H1 (cell line): ENCODE data around the gene ANXA8. TPM values are rescaled to one million over a fixed set of nuclear protein-coding genes. Genes with fewer than 3 reads are reported as not detected.

Source experiments
- CTCF ChIA-PET: fragments of 300-600 bp; sonication (Branson Sonifier 250); formaldehyde crosslinking; loops from one replicate; lab custom pipeline; 2021; ENCODE audit not compliant: partially characterized antibody; lab: Charles Lee
- POLR2A ChIA-PET: fragments of 300-600 bp; sonication (Branson Sonifier 250); formaldehyde crosslinking; loops from one replicate; lab custom pipeline; 2021; ENCODE audit warnings: inconsistent platforms; ENCODE audit not compliant: partially characterized antibody; lab: Charles Lee
- DNase-seq, 2 experiments: peaks; one replicate each; pipeline versions ENCODE4 v3.0.0 to v3.0.0-alpha.2; 2010 to 2022; ENCODE audit warnings: low spot score in 2 of 2, low read depth in 1 of 2, mixed read lengths in 1 of 2
- FAIRE-seq: peaks from 2 replicates; lab custom pipeline; 2011; peaks lifted over from hg19 to GRCh38; lab: Jason Lieb, UNC
- H2AFZ ChIP-seq: 2 replicates; pipeline ENCODE4 v1.8.1; 2012; ENCODE audit warnings: low read length, inconsistent platforms
- H2AK5ac ChIP-seq: 2 replicates; pipeline ENCODE4 v1.6.1; 2013; ENCODE audit warnings: low read depth, low read length
- H2BK120ac ChIP-seq: replicated peaks from 2 replicates; pipeline ENCODE3; 2013; ENCODE audit warnings: low read depth, low read length, inconsistent platforms
- H2BK12ac ChIP-seq: 2 replicates; pipeline ENCODE4 v1.6.1; 2013; ENCODE audit warnings: low read depth, low read length
- H2BK15ac ChIP-seq: 2 replicates; pipeline ENCODE4 v1.6.1; 2013; ENCODE audit warnings: low read length
- H2BK20ac ChIP-seq: 2 replicates; pipeline ENCODE4 v1.6.1; 2013; ENCODE audit warnings: low read length
- H2BK5ac ChIP-seq: 2 replicates; pipeline ENCODE4 v1.6.1; 2013; ENCODE audit warnings: low read depth, low read length
- H3K14ac ChIP-seq: 2 replicates; pipeline ENCODE4 v1.6.1; 2013; ENCODE audit warnings: inconsistent platforms; ENCODE audit not compliant: insufficient read length
- H3K18ac ChIP-seq: 2 replicates; pipeline ENCODE4 v1.6.1; 2013; ENCODE audit warnings: low read length; ENCODE audit errors: extremely low read depth
- H3K23ac ChIP-seq: 2 replicates; pipeline ENCODE4 v1.6.1; 2013; ENCODE audit warnings: inconsistent platforms; ENCODE audit not compliant: insufficient read length
- H3K23me2 ChIP-seq: 2 replicates; pipeline ENCODE4 v1.6.1; 2013; ENCODE audit warnings: low read depth, low read length
- H3K27ac ChIP-seq: 2 replicates; pipeline ENCODE4 v1.6.1; 2011; ENCODE audit warnings: low read depth, low read length, inconsistent platforms
- H3K27me3 ChIP-seq, 4 experiments: replicated peaks in 1 of 4; 1 replicate in 1 of 4; 2 replicates in 3 of 4; pipeline versions ENCODE4 v1.6.1 to v1.8.1; 2011 to 2013; ENCODE audit warnings: low read length in 3 of 4, mild to moderate bottlenecking in 3 of 4, inconsistent platforms in 2 of 4, mixed read lengths in 2 of 4, moderate library complexity in 1 of 4; ENCODE audit not compliant: control insufficient read depth in 3 of 4, insufficient read depth in 3 of 4; ENCODE audit errors: extremely low read depth in 1 of 4
- H3K36me3 ChIP-seq, 4 experiments: 2 replicates each; pipeline versions ENCODE4 v1.6.1 to v1.8.1; 2011 to 2013; ENCODE audit warnings: mild to moderate bottlenecking in 4 of 4, low read length in 3 of 4, moderate library complexity in 2 of 4, control low read depth in 1 of 4, inconsistent platforms in 1 of 4; ENCODE audit not compliant: insufficient read depth in 4 of 4, control insufficient read depth in 2 of 4
- H3K4ac ChIP-seq: replicated peaks from 2 replicates; pipeline ENCODE3; 2013; ENCODE audit warnings: low read length, low read depth, mixed read lengths, inconsistent platforms; ENCODE audit not compliant: insufficient read length
- H3K4me1 ChIP-seq, 4 experiments: replicated peaks in 1 of 4; 1 replicate in 1 of 4; 2 replicates in 3 of 4; pipeline versions ENCODE4 v1.6.1 to v1.8.1; 2011 to 2013; ENCODE audit warnings: low read length in 3 of 4, inconsistent platforms in 2 of 4, mixed read lengths in 1 of 4; ENCODE audit not compliant: insufficient read depth in 4 of 4, control insufficient read depth in 3 of 4
- H3K4me2 ChIP-seq, 2 experiments: 2 replicates each; pipeline versions ENCODE4 v1.6.1 to v1.8.1; 2011 to 2013; ENCODE audit warnings: low read depth in 2 of 2, low read length in 2 of 2, control low read depth in 1 of 2, inconsistent platforms in 1 of 2, mild to moderate bottlenecking in 1 of 2; ENCODE audit not compliant: insufficient read depth in 1 of 2
- H3K4me3 ChIP-seq, 4 experiments: fragments of 200-600, 300-600 bp in 1 of 4; sonication (generic), shearing (Covaris generic), sonication (Bioruptor Twin) in 1 of 4; 2 replicates each; pipeline versions ENCODE4 v1.5.1 to v1.8.1; 2011 to 2016; ENCODE audit warnings: low read length in 4 of 4, low read depth in 3 of 4, control low read depth in 2 of 4, inconsistent platforms in 2 of 4, mild to moderate bottlenecking in 2 of 4, mixed read lengths in 1 of 4, moderate library complexity in 1 of 4; ENCODE audit not compliant: insufficient read depth in 2 of 4; ENCODE audit errors: extremely low read depth in 1 of 4
- H3K56ac ChIP-seq: replicated peaks from 2 replicates; pipeline ENCODE3; 2013; ENCODE audit warnings: low read depth, mild to moderate bottlenecking, mixed read lengths, low read length, inconsistent platforms; ENCODE audit not compliant: insufficient read length
- H3K79me1 ChIP-seq: 2 replicates; pipeline ENCODE4 v1.6.1; 2013; ENCODE audit warnings: low read depth, low read length, control low read depth
- H3K79me2 ChIP-seq, 2 experiments: 2 replicates each; pipeline versions ENCODE4 v1.6.1 to v1.8.1; 2012 to 2013; ENCODE audit warnings: low read length in 2 of 2, mild to moderate bottlenecking in 2 of 2, inconsistent platforms in 1 of 2; ENCODE audit not compliant: insufficient read depth in 2 of 2, control insufficient read depth in 1 of 2
- H3K9ac ChIP-seq, 4 experiments: replicated peaks in 1 of 4; 1 replicate in 1 of 4; 2 replicates in 3 of 4; pipeline versions ENCODE4 v1.6.1 to v1.8.1; 2011 to 2013; ENCODE audit warnings: low read depth in 3 of 4, low read length in 3 of 4, control low read depth in 2 of 4, mild to moderate bottlenecking in 2 of 4, moderate library complexity in 2 of 4, inconsistent platforms in 1 of 4; ENCODE audit errors: extremely low read depth in 1 of 4
- H3K9me3 ChIP-seq, 2 experiments: 2 replicates each; pipeline versions ENCODE4 v1.6.1 to v1.8.1; 2012 to 2013; ENCODE audit warnings: mild to moderate bottlenecking in 2 of 2, moderate library complexity in 2 of 2, control low read depth in 1 of 2, inconsistent platforms in 1 of 2, low read depth in 1 of 2, low read length in 1 of 2, mixed read lengths in 1 of 2; ENCODE audit not compliant: insufficient read depth in 2 of 2
- H4K20me1 ChIP-seq, 2 experiments: replicated peaks in 1 of 2; 2 replicates each; pipeline versions ENCODE3 to v1.8.1; 2011 to 2013; ENCODE audit warnings: inconsistent platforms in 2 of 2, low read length in 2 of 2, mild to moderate bottlenecking in 1 of 2; ENCODE audit not compliant: insufficient read depth in 2 of 2, control insufficient read depth in 1 of 2
- H4K5ac ChIP-seq: 2 replicates; pipeline ENCODE4 v1.6.1; 2013; ENCODE audit warnings: low read length, low read depth, mixed read lengths, inconsistent platforms; ENCODE audit not compliant: insufficient read length
- H4K8ac ChIP-seq: 2 replicates; pipeline ENCODE4 v1.8.0; 2013; ENCODE audit warnings: mild to moderate bottlenecking, moderate library complexity, low read length, inconsistent platforms; ENCODE audit not compliant: insufficient read depth; ENCODE audit errors: extremely low read depth
- H4K91ac ChIP-seq: replicated peaks from 2 replicates; pipeline ENCODE3; 2013; ENCODE audit warnings: low read length, mixed read lengths, inconsistent platforms; ENCODE audit not compliant: insufficient read length
- CBX8 ChIP-seq: fragments of 300-800, 300-1000 bp; sonication (generic); IDR thresholded peaks from 2 replicates; pipeline ENCODE4 v1.7.1; 2016; ENCODE audit warnings: low read depth, low read length, borderline replicate concordance
- CHD1 ChIP-seq: IDR thresholded peaks from 2 replicates; pipeline ENCODE4 v1.6.1; 2012; ENCODE audit warnings: low read depth, low read length, improper control_type of control experiment
- E2F6 ChIP-seq: IDR thresholded peaks from 2 replicates; pipeline ENCODE4 v1.6.1; 2012; ENCODE audit warnings: inconsistent platforms
- EP300 ChIP-seq, 2 experiments: IDR thresholded peaks; 1 replicate in 1 of 2; 2 replicates in 1 of 2; pipeline ENCODE4 v1.6.1; 2011 to 2012; ENCODE audit warnings: low read depth in 2 of 2, low read length in 2 of 2, mild to moderate bottlenecking in 2 of 2, borderline replicate concordance in 1 of 2, inconsistent platforms in 1 of 2, moderate library complexity in 1 of 2
- JUND ChIP-seq: IDR thresholded peaks from 2 replicates; pipeline ENCODE4 v1.6.1; 2011; ENCODE audit warnings: mild to moderate bottlenecking, improper control_type of control experiment, low read length
- SIX5 ChIP-seq: IDR thresholded peaks from 2 replicates; pipeline ENCODE4 v1.6.1; 2011; ENCODE audit warnings: mild to moderate bottlenecking, low read depth, low read length
- SP2 ChIP-seq: IDR thresholded peaks from 2 replicates; pipeline ENCODE4 v1.6.1; 2012; ENCODE audit warnings: mild to moderate bottlenecking, low read length, inconsistent platforms
- TBP ChIP-seq: IDR thresholded peaks from 2 replicates; pipeline ENCODE4 v1.6.1; 2011; ENCODE audit warnings: low read depth, low read length, improper control_type of control experiment
- TCF12 ChIP-seq: IDR thresholded peaks from 2 replicates; pipeline ENCODE4 v1.6.1; 2011; ENCODE audit warnings: low read depth, mild to moderate bottlenecking, low read length
- USF2 ChIP-seq: IDR thresholded peaks from 2 replicates; pipeline ENCODE4 v1.6.1; 2011; ENCODE audit warnings: low read length, improper control_type of control experiment
- WGBS, 2 experiments: shearing (Covaris generic) in 1 of 2; methylation state at CpG; one replicate each; pipeline versions ENCODE4 v1.1.6 to v1.1.7; 2013 to 2015; ENCODE audit warnings: low lambda C conversion rate in 2 of 2, mixed read lengths in 2 of 2, inconsistent platforms in 1 of 2, low coverage in 1 of 2, missing lambda C conversion rate in 1 of 2; ENCODE audit not compliant: insufficient replicate concordance in 2 of 2, insufficient coverage in 1 of 2, insufficient read length in 1 of 2; ENCODE audit errors: extremely low coverage in 1 of 2, missing lambda C conversion rate in 1 of 2; 5-methylcytosine and 5-hydroxymethylcytosine counted together
- polyA plus RNA-seq, 7 experiments: library from polyadenylated mRNA; depleted of rRNA in 3 of 7; stranded (reverse) in 5 of 7; unstranded in 2 of 7; fragments of >200 nt in 5 of 7; fragments of 200-250 nt in 2 of 7; gene quantifications; 1 replicate in 5 of 7; 2 replicates in 1 of 7; 4 replicates in 1 of 7; pipeline versions ENCODE4 v1.2.1 to v1.2.3, GENCODE V29; 2011 to 2013; ENCODE audit warnings: missing spikeins in 2 of 7, mixed read lengths in 2 of 7
- total RNA-seq: library from RNA; stranded (reverse); fragmentation: NEBNext Ultra II Directional; extraction: Animal tissue kit (Norgen Biotek cat#: 25700); gene quantifications from 2 replicates; pipeline ENCODE4 v1.2.1, GENCODE V29; 2021

Gene ANXA8
- total and polyA plus RNA-seq, 2 of the 8 experiments (the other 6 are each of a cell fraction or from before 2014, with no cell fraction given): 0.15 TPM; not detected in 1

GRCh38 chr10:47449102-47449978, 34.6 kb downstream of the ANXA8 start:
- POLR2A ChIA-PET: interaction anchor here (1.1 kb wide), 1 partner anchor 30 kb away, joined by 3 read pairs; no protein-coding TSS in a partner anchor
- CTCF ChIA-PET: interaction anchor here (0.7 to 2.8 kb wide), 6 partner anchors 8 to 109 kb away, joined by 3 to 12 read pairs (median 8); no protein-coding TSS in a partner anchor
- TF ChIP-seq TCF12: no peak
- no peak for TF ChIP-seq TBP
- no peak for TF ChIP-seq JUND
- no peak for TF ChIP-seq USF2
- TF ChIP-seq EP300 (IDR thresholded peaks at IDR 0.05; ENCODE audit: borderline replicate concordance in 1 of 2, low read depth in 2 of 2, low read length in 2 of 2): no peak
- TF ChIP-seq SP2: no peak
- TF ChIP-seq E2F6: no peak
- TF ChIP-seq CBX8: no peak
- TF ChIP-seq SIX5: no peak
- TF ChIP-seq CHD1: no peak

More at GRCh38 chr10:47449102-47449978, 34.6 kb downstream of the ANXA8 start:
- Histone ChIP-seq H3K79me2 (no peaks in the 10 kb centered on the region), H3K9me3 (no peaks in the 10 kb centered on the region), H3K56ac (no peak overlapping the region), H3K27me3 (no peaks in the 10 kb centered on the region), H3K23me2 (peaks cover 13% of the 10 kb centered on the region), H3K23ac (no peak overlapping the region), H4K20me1 (peaks cover 0 to 9% of the 10 kb centered on the region in 2 experiments), H2BK12ac (0 out of 2 replicates have a peak overlapping the region, but pooled peaks have one; percentile 5), H3K4me3 (no peak overlapping the region), H3K4me2 (no peak overlapping the region), H3K36me3 (no peaks in the 10 kb centered on the region), H3K4ac (no peak overlapping the region), H2BK15ac (no peak overlapping the region), H3K18ac (no peak overlapping the region), H3K4me1 (peaks cover 0 to 7% (median 3%) of the 10 kb centered on the region in 4 experiments; a peak in 4 of 7 replicates), H4K8ac (no peak overlapping the region), H2AK5ac (no peak overlapping the region), H4K5ac (no peak overlapping the region), H2BK20ac (no peak overlapping the region), H2BK5ac (no peak overlapping the region), H4K91ac (no peak overlapping the region), H3K27ac (no peak overlapping the region), H2AFZ (no peak overlapping the region), H3K9ac (no peak overlapping the region), H2BK120ac (no peak overlapping the region), H3K79me1 (no peaks in the 10 kb centered on the region), H3K14ac (no peak overlapping the region)
- FAIRE-seq (no peak), DNase-seq (no peak)
- 83% methylated on average over 8 of the region's 9 CpGs; no CpG with 5 or more reads in 1 of the 2 experiments for WGBS, 2 experiments
